ENCODE data around the gene EDIL3. TPM values are rescaled to one million over a fixed set of nuclear protein-coding genes. Genes with fewer than 3 reads are reported as not detected.
"Not testable (repeated sequence)": the region's sequence is repeated elsewhere in the genome, so short reads cannot be mapped to it uniquely, and the experiment has no call there.

The EDIL3 gene
- total RNA-seq, 1 donor from 2014 or later: 15.2 TPM

- Histone ChIP-seq H3K4me1 (no peaks in the 10 kb centered on the region), H3K27me3 (no peaks in the 10 kb centered on the region), H3K4me3 (no peak overlapping the region), H3K36me3 (no peaks in the 10 kb centered on the region), H3K9me3 (no peaks in the 10 kb centered on the region), H3K27ac (no peak overlapping the region)
- intact Hi-C loops (cut with DNase I): no loop called here
- no peak for DNase-seq (ENCODE audit: extremely low spot score in 2 of 2)
- TF ChIP-seq CTCF (IDR thresholded peaks at IDR 0.05) (no peak), POLR2A (IDR thresholded peaks at IDR 0.05) (no peak), POLR2AphosphoS5 (IDR thresholded peaks at IDR 0.05; ENCODE audit: insufficient read depth in 1 of 2, low read depth in 1 of 2) (no peak)
Measured at GRCh38 chr5:84181093-84181492, 203.6 kb downstream of the EDIL3 start.

GRCh38 chr5:84168841-84169240 is 215.8 kb downstream of the EDIL3 start:
- TF ChIP-seq POLR2A (IDR thresholded peaks at IDR 0.05) (no peak), POLR2AphosphoS5 (IDR thresholded peaks at IDR 0.05; ENCODE audit: insufficient read depth in 1 of 2, low read depth in 1 of 2) (no peak), CTCF (IDR thresholded peaks at IDR 0.05) (no peak)
- Histone ChIP-seq H3K27ac (no peak overlapping the region), H3K36me3 (no peaks in the 10 kb centered on the region), H3K27me3 (no peaks in the 10 kb centered on the region), H3K4me1 (no peaks in the 10 kb centered on the region), H3K9me3 (no peaks in the 10 kb centered on the region), H3K4me3 (no peak overlapping the region)
- no peak for DNase-seq (ENCODE audit: extremely low spot score in 2 of 2)
- intact Hi-C loops (cut with DNase I): no loop called here

- H3K4me1 ChIP-seq: no peaks in the 10 kb centered on the region
- H3K27ac ChIP-seq: no peak overlapping the region
- DNase-seq (ENCODE audit: extremely low spot score in 2 of 2): no peak
- no peaks in the 10 kb centered on the region for H3K27me3 ChIP-seq
- H3K4me3 ChIP-seq: no peak overlapping the region
- intact Hi-C loops (cut with DNase I): no loop called here
- H3K36me3 ChIP-seq: no peaks in the 10 kb centered on the region
- TF ChIP-seq CTCF (IDR thresholded peaks at IDR 0.05) (no peak), POLR2A (IDR thresholded peaks at IDR 0.05) (no peak), POLR2AphosphoS5 (IDR thresholded peaks at IDR 0.05; ENCODE audit: insufficient read depth in 1 of 2, low read depth in 1 of 2) (no peak)
- no peaks in the 10 kb centered on the region for H3K9me3 ChIP-seq
Measured at GRCh38 chr5:84163671-84164070, 221.0 kb downstream of the EDIL3 start.

- intact Hi-C loops (cut with DNase I): no loop called here
- H3K27ac ChIP-seq: no peak overlapping the region
- no peak for DNase-seq (ENCODE audit: extremely low spot score in 2 of 2)
- H3K4me1 ChIP-seq: no peaks in the 10 kb centered on the region
- H3K9me3 ChIP-seq: no peaks in the 10 kb centered on the region
- TF ChIP-seq POLR2AphosphoS5 (IDR thresholded peaks at IDR 0.05; ENCODE audit: insufficient read depth in 1 of 2, low read depth in 1 of 2) (no peak), POLR2A (IDR thresholded peaks at IDR 0.05) (no peak), CTCF (IDR thresholded peaks at IDR 0.05) (no peak)
- no peaks in the 10 kb centered on the region for H3K27me3 ChIP-seq
- H3K4me3 ChIP-seq: no peak overlapping the region
- no peaks in the 10 kb centered on the region for H3K36me3 ChIP-seq
Measured at GRCh38 chr5:84162695-84163094, 222.0 kb downstream of the EDIL3 start.

GRCh38 chr5:84160650-84161049 is 224.0 kb downstream of the EDIL3 start:
- DNase-seq (ENCODE audit: extremely low spot score in 2 of 2); H3K4me1 ChIP-seq; H3K4me3 ChIP-seq; intact Hi-C loops (cut with DNase I); H3K9me3 ChIP-seq; H3K27ac ChIP-seq; H3K36me3 ChIP-seq; H3K27me3 ChIP-seq: not testable (repeated sequence)

GRCh38 chr5:84149094-84149493 is 235.6 kb downstream of the EDIL3 start:
- no peaks in the 10 kb centered on the region for H3K36me3 ChIP-seq
- DNase-seq (ENCODE audit: extremely low spot score in 2 of 2): no peak
- H3K4me3 ChIP-seq: no peak overlapping the region
- no peaks in the 10 kb centered on the region for H3K4me1 ChIP-seq
- no peak for TF ChIP-seq POLR2A (IDR thresholded peaks at IDR 0.05)
- TF ChIP-seq CTCF (IDR thresholded peaks at IDR 0.05): no peak
- no peak for TF ChIP-seq POLR2AphosphoS5 (IDR thresholded peaks at IDR 0.05; ENCODE audit: insufficient read depth in 1 of 2, low read depth in 1 of 2)
- intact Hi-C loops (cut with DNase I): no loop called here
- no peaks in the 10 kb centered on the region for H3K27me3 ChIP-seq
- H3K27ac ChIP-seq: no peak overlapping the region
- no peaks in the 10 kb centered on the region for H3K9me3 ChIP-seq
